PC-9 (cell line): ENCODE results near the gene TLN1. TPM values are rescaled to one million over a fixed set of nuclear protein-coding genes. Genes with fewer than 3 reads are reported as not detected.
A peak's percentile ranks its signal among the peaks of the same experiment; 100 is the strongest.

Source experiments
- BruUV-seq: library from RNA; stranded (reverse); fragments of 400-500 nt; replicated peaks from 2 replicates; lab custom pipeline; 2021; lab: Mats Ljungman, UMichigan
- CTCF ChIA-PET: fragments of 300-600 bp; sonication (Branson Sonifier 250); formaldehyde crosslinking; loops from one replicate; lab custom pipeline; 2022; ENCODE audit warnings: antibody characterized with exemption; lab: Charles Lee
- POLR2A ChIA-PET: fragments of 300-600 bp; sonication (Branson Sonifier 250); formaldehyde crosslinking; loops from one replicate; lab custom pipeline; 2022; ENCODE audit warnings: antibody characterized with exemption; ENCODE audit not compliant: unreplicated experiment; lab: Charles Lee
- DNase-seq, 2 experiments: peaks; one replicate each; pipeline versions ENCODE4 v3.0.0 to v3.0.0-alpha.2; 2015 to 2022; ENCODE audit warnings: mixed read lengths in 1 of 2
- H2AFZ ChIP-seq: fragments of 200-600 bp; sonication (generic); 2 replicates; pipeline ENCODE4 v1.8.1; 2017; ENCODE audit warnings: antibody characterized with exemption
- H3F3A ChIP-seq: fragments of 200-600 bp; sonication (generic); 2 replicates; pipeline ENCODE4 v1.8.1; 2017; ENCODE audit warnings: antibody characterized with exemption, mild to moderate bottlenecking, low read depth; ENCODE audit not compliant: insufficient read depth
- H3K27ac ChIP-seq: fragments of 200-600 bp; sonication (generic); 2 replicates; pipeline ENCODE4 v1.6.1; 2016; ENCODE audit warnings: mixed run types
- H3K27me3 ChIP-seq: fragments of 200-600 bp; sonication (generic); 2 replicates; pipeline ENCODE4 v1.6.1; 2016; ENCODE audit warnings: low read depth, mixed run types; ENCODE audit not compliant: insufficient read depth
- H3K36me3 ChIP-seq: fragments of 200-600 bp; sonication (generic); 2 replicates; pipeline ENCODE4 v1.6.1; 2016; ENCODE audit warnings: low read depth, mixed run types
- H3K4me1 ChIP-seq: fragments of 200-600 bp; sonication (generic); replicated peaks from 2 replicates; pipeline ENCODE4 v1.6.1; 2016; ENCODE audit warnings: mixed run types; ENCODE audit not compliant: insufficient read depth
- H3K4me2 ChIP-seq: fragments of 200-600 bp; sonication (generic); 2 replicates; pipeline ENCODE4 v1.6.1; 2017; ENCODE audit warnings: mixed run types
- H3K4me3 ChIP-seq: fragments of 200-600 bp; sonication (generic); 2 replicates; pipeline ENCODE4 v1.6.1; 2016; ENCODE audit warnings: mixed run types
- H3K79me2 ChIP-seq: fragments of 200-600 bp; sonication (generic); 2 replicates; pipeline ENCODE4 v1.6.1; 2017; ENCODE audit warnings: low read depth, mixed run types
- H3K9me2 ChIP-seq: fragments of 200-600 bp; sonication (generic); 2 replicates; pipeline ENCODE4 v1.8.1; 2017; ENCODE audit warnings: mild to moderate bottlenecking; ENCODE audit not compliant: insufficient read depth
- H3K9me3 ChIP-seq: fragments of 200-600 bp; sonication (generic); 2 replicates; pipeline ENCODE4 v1.8.1; 2016; ENCODE audit warnings: low read depth; ENCODE audit not compliant: insufficient read depth
- H4K20me1 ChIP-seq: fragments of 200-600 bp; sonication (generic); 2 replicates; pipeline ENCODE4 v1.8.1; 2017; ENCODE audit not compliant: insufficient read depth
- CTCF ChIP-seq: fragments of 200-600 bp; sonication (generic); conservative IDR thresholded peaks from 2 replicates; pipeline ENCODE4 v1.6.1; 2017; ENCODE audit warnings: mixed run types, antibody characterized with exemption, mild to moderate bottlenecking, moderate library complexity
- EZH2 ChIP-seq: fragments of 200-600 bp; sonication (generic); IDR thresholded peaks from 2 replicates; pipeline ENCODE4 v1.8.0; 2017; ENCODE audit warnings: antibody characterized with exemption, low read depth
- intact Hi-C: fragments of 100-400 bp; cut with micrococcal nuclease; formaldehyde crosslinking; loops from one replicate; pipeline ENCODE4 v1.10.0; 2022; ENCODE audit not compliant: unreplicated experiment
- total RNA-seq: library from RNA; stranded (reverse); gene quantifications from 2 replicates; pipeline ENCODE4 v1.2.3, GENCODE V29; 2021

The TLN1 gene
- total RNA-seq, 1 experiment from 2014 or later: 101 TPM

GRCh38 chr9:35763181-35763580 is 31.2 kb upstream of the TLN1 start:
- H4K20me1 ChIP-seq: no peaks in the 10 kb centered on the region
- H3F3A ChIP-seq: peaks cover 7% of the 10 kb centered on the region; the same call in 1 of the 2 replicates
- no peaks in the 10 kb centered on the region for H3K27me3 ChIP-seq
- H3K4me2 ChIP-seq: no peak overlapping the region
- BruUV-seq: no TSS peak
- H3K27ac ChIP-seq: no peak overlapping the region
- no peak for DNase-seq
- TF ChIP-seq CTCF: no peak
- TF ChIP-seq EZH2: no peak
- peaks cover 11% of the 10 kb centered on the region for H3K4me1 ChIP-seq
- peaks cover 33% of the 10 kb centered on the region for H3K79me2 ChIP-seq
- no peaks in the 10 kb centered on the region for H3K9me2 ChIP-seq
- ChIA-PET POLR2A (no interaction called here), CTCF (no interaction called here)
- H2AFZ ChIP-seq: no peak overlapping the region
- H3K9me3 ChIP-seq: no peaks in the 10 kb centered on the region
- intact Hi-C loops: no loop called here
- H3K36me3 ChIP-seq: no peaks in the 10 kb centered on the region
- H3K4me3 ChIP-seq: no peak overlapping the region

GRCh38 chr9:35760651-35761050 is 28.7 kb upstream of the TLN1 start:
- intact Hi-C loops: no loop called here
- Histone ChIP-seq H3K27ac (no peak overlapping the region), H3K4me2 (no peak overlapping the region), H2AFZ (no peak overlapping the region), H3K27me3 (no peaks in the 10 kb centered on the region), H3K36me3 (no peaks in the 10 kb centered on the region), H3K4me3 (no peak overlapping the region), H3K4me1 (peaks cover 17% of the 10 kb centered on the region), H3K9me2 (no peaks in the 10 kb centered on the region), H3K9me3 (no peaks in the 10 kb centered on the region), H4K20me1 (no peaks in the 10 kb centered on the region), H3F3A (peaks cover 26% of the 10 kb centered on the region), H3K79me2 (peaks cover 38% of the 10 kb centered on the region)
- TF ChIP-seq EZH2 (no peak), CTCF (no peak)
- peak in 1 of 2 experiments; percentile 40 for DNase-seq
- ChIA-PET CTCF (no interaction called here), POLR2A (interaction anchor here (0.6 kb wide), 1 partner anchor 12 kb away, joined by 7 read pairs; no protein-coding TSS in a partner anchor)
- no TSS peak for BruUV-seq

- Histone ChIP-seq H3F3A (peaks cover 29% of the 10 kb centered on the region), H3K36me3 (no peaks in the 10 kb centered on the region), H4K20me1 (no peaks in the 10 kb centered on the region), H3K4me3 (no peak overlapping the region), H3K9me3 (no peaks in the 10 kb centered on the region), H3K79me2 (peaks cover 38% of the 10 kb centered on the region), H3K9me2 (no peaks in the 10 kb centered on the region), H3K4me1 (peaks cover 17% of the 10 kb centered on the region), H2AFZ (no peak overlapping the region), H3K4me2 (no peak overlapping the region), H3K27ac (no peak overlapping the region), H3K27me3 (no peaks in the 10 kb centered on the region)
- ChIA-PET CTCF (no interaction called here), POLR2A (no interaction called here)
- TF ChIP-seq CTCF: no peak
- no peak for TF ChIP-seq EZH2
- BruUV-seq: no TSS peak
- intact Hi-C loops: no loop called here
- DNase-seq: no peak
These were observed 27.8 kb upstream of the TLN1 start for GRCh38 chr9:35759795-35760194.
